T-helper 1 cell treated with Interleukin-12 subunit alpha and Interleukin-12 subunit beta and Interleukin-4 antibody, amounts not matched to agents 30 μg/mL and 1 μg/mL, for 36 hours (primary cell): ENCODE data around the gene PTPRK.

Source experiments
- H3K27ac Mint-ChIP-seq: one replicate; pipeline ENCODE4 v1.8.0; 2021; ENCODE audit warnings: mild to moderate bottlenecking, mixed read lengths
- H3K27me3 Mint-ChIP-seq: one replicate; pipeline ENCODE4 v1.8.0; 2021; ENCODE audit warnings: low read depth, mixed read lengths
- H3K36me3 Mint-ChIP-seq: one replicate; pipeline ENCODE4 v1.8.0; 2021; ENCODE audit warnings: low read depth, mixed read lengths
- H3K4me1 Mint-ChIP-seq: one replicate; pipeline ENCODE4 v1.8.0; 2021; ENCODE audit warnings: low read depth, mixed read lengths
- H3K4me3 Mint-ChIP-seq: one replicate; pipeline ENCODE4 v1.8.0; 2021; ENCODE audit warnings: mild to moderate bottlenecking, moderate library complexity, mixed read lengths
- H3K9me3 Mint-ChIP-seq: one replicate; pipeline ENCODE4 v1.8.0; 2021; ENCODE audit warnings: mixed read lengths

PTPRK gene

GRCh38 chr6:128033156-128033555, 487.2 kb downstream of the PTPRK start:
- no peaks in the 10 kb centered on the region for H3K27me3 Mint-ChIP-seq
- H3K9me3 Mint-ChIP-seq = peaks cover 4% of the 10 kb centered on the region
- peaks cover 9% of the 10 kb centered on the region for H3K4me1 Mint-ChIP-seq
- no peak overlapping the region for H3K27ac Mint-ChIP-seq
- H3K4me3 Mint-ChIP-seq = no peak overlapping the region
- H3K36me3 Mint-ChIP-seq = no peaks in the 10 kb centered on the region

- Mint-ChIP-seq H3K4me3 (no peak overlapping the region), H3K27ac (no peak overlapping the region), H3K27me3 (no peaks in the 10 kb centered on the region), H3K4me1 (peaks cover 9% of the 10 kb centered on the region), H3K36me3 (no peaks in the 10 kb centered on the region), H3K9me3 (peaks cover 4% of the 10 kb centered on the region)
Observed at GRCh38 chr6:128032042-128032441, 488.4 kb downstream of the PTPRK start.

DNA sequence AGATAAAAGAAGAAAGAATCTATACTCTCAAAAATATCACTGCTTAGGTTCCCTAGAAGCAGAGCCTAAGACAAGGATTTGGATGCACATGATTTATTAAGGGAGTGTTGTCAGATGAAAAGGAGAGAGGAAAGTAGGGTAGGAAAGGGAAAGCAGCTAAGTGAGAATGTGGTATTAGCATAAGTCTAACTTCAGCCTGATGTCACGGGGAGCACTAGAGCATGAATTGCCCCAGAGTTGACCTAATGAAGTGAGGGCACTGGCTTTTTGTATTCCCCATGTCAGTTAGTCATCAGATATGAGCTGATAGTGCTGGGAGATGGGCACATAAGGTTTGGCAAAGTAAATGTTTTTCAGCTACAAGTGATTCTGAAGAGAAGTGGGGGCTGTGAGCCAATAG, 490.6 kb downstream of the PTPRK start:
- H3K36me3 Mint-ChIP-seq = no peaks in the 10 kb centered on the region
- H3K4me1 Mint-ChIP-seq = peaks cover 10% of the 10 kb centered on the region
- no peak overlapping the region for H3K27ac Mint-ChIP-seq

DNA sequence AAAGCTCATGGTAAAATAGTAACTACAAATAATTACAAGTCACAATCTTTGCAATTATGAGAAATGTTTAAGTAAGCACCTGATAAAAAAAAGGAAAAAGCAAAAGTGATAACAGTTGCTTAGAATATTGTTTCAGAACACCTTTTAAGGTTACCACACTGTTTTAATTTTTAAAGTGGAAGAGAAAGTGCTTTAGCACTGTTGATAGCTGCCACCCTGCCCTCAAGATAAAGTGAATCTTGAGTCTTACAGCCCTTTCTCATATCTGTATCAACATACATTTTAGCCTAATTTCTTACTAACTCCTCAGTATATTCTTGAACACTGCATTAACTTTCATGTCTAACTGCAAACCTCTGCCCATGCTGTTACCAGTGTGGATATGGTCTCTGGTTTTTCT, 492.2 kb downstream of the PTPRK start:
- Mint-ChIP-seq H3K27me3 (no peaks in the 10 kb centered on the region), H3K36me3 (no peaks in the 10 kb centered on the region), H3K9me3 (peaks cover 4% of the 10 kb centered on the region), H3K4me1 (peaks cover 10% of the 10 kb centered on the region), H3K4me3 (no peak overlapping the region), H3K27ac (no peak overlapping the region)

More for the DNA sequence above, 490.6 kb downstream of the PTPRK start:
- H3K4me3 Mint-ChIP-seq = no peak overlapping the region
- no peaks in the 10 kb centered on the region for H3K27me3 Mint-ChIP-seq
- H3K9me3 Mint-ChIP-seq = peaks cover 4% of the 10 kb centered on the region

GRCh38 chr6:128025478-128025877, 494.9 kb downstream of the PTPRK start:
- Mint-ChIP-seq H3K27me3 (no peaks in the 10 kb centered on the region), H3K4me3 (no peak overlapping the region)

DNA sequence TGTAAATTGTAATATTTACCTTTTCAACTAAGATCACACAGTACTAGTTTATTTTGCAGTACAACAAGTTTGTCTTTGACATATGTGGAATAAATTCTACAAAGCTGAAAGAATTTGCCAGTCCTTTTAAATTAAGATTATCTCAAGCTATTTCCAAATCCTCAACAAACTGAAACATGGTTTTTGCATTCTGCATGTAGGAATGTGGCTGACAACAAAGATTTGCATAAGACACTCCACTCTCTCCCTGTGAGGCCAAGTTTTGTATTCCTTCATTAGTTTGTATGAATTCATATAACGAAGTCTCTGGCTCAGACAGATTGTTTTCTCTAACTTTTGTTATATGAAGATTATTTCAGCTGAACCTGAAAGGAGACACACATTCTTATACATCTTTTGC, 495.4 kb downstream of the PTPRK start:
- no peaks in the 10 kb centered on the region for H3K36me3 Mint-ChIP-seq
- no peaks in the 10 kb centered on the region for H3K27me3 Mint-ChIP-seq
- peaks cover 4% of the 10 kb centered on the region for H3K9me3 Mint-ChIP-seq
- H3K4me3 Mint-ChIP-seq = no peak overlapping the region
- H3K27ac Mint-ChIP-seq = no peak overlapping the region
- peaks cover 3% of the 10 kb centered on the region for H3K4me1 Mint-ChIP-seq

More at GRCh38 chr6:128025478-128025877, 494.9 kb downstream of the PTPRK start:
- H3K36me3 Mint-ChIP-seq = no peaks in the 10 kb centered on the region
- peaks cover 4% of the 10 kb centered on the region for H3K9me3 Mint-ChIP-seq
- H3K27ac Mint-ChIP-seq = no peak overlapping the region
- peaks cover 3% of the 10 kb centered on the region for H3K4me1 Mint-ChIP-seq

GRCh38 chr6:128024046-128024445, 496.4 kb downstream of the PTPRK start:
- Mint-ChIP-seq H3K36me3 (no peaks in the 10 kb centered on the region), H3K4me1 (peaks cover 5% of the 10 kb centered on the region), H3K4me3 (no peak overlapping the region), H3K9me3 (peaks cover 2% of the 10 kb centered on the region), H3K27ac (no peak overlapping the region), H3K27me3 (no peaks in the 10 kb centered on the region)

- no peak overlapping the region for H3K27ac Mint-ChIP-seq
- H3K4me3 Mint-ChIP-seq = no peak overlapping the region
- H3K4me1 Mint-ChIP-seq = peaks cover 2% of the 10 kb centered on the region
- H3K36me3 Mint-ChIP-seq = no peaks in the 10 kb centered on the region
- H3K9me3 Mint-ChIP-seq = no peaks in the 10 kb centered on the region
- H3K27me3 Mint-ChIP-seq = no peaks in the 10 kb centered on the region
Observed at GRCh38 chr6:128018821-128019220, 501.6 kb downstream of the PTPRK start.

DNA sequence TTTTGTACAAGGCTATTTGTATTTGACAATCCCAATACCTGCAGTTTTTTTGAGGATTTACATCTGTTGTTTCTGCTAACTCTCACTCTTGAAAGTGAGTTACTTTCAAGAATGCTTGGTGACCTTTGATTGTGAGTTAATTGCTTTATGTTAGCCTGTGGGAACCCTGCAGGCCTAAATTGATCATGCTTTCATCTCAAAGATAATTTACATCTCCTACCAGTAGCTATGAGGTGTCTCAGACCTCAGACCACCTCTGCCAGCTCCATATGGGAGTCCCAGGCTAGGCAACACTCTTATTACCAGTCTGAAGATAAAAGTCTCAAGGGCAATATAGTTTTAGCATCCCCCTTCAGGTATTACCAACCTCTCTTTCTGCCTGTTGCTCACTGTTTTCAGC, 503.1 kb downstream of the PTPRK start:
- H3K4me3 Mint-ChIP-seq = no peak overlapping the region
- H3K9me3 Mint-ChIP-seq = no peaks in the 10 kb centered on the region
- H3K36me3 Mint-ChIP-seq = no peaks in the 10 kb centered on the region
- H3K27me3 Mint-ChIP-seq = no peaks in the 10 kb centered on the region
- H3K4me1 Mint-ChIP-seq = peaks cover 2% of the 10 kb centered on the region
- H3K27ac Mint-ChIP-seq = no peak overlapping the region

DNA sequence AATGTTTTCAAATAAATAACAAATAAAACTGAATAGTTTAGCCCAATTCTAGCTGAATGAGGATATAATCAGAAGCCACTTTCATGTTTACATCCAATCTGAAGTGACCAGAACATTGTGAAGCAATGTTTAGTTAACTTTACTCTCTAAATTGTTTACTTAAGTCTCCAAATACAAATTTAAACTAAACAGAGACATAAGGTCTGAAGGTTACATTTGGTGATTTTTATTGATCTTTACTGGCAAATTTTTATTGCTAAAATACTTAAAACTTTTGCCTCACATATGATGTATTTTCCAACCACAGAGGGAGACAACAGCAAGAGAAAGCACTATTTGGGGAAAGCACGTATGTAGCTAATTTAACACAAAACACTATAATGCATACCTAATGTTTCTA, 512.7 kb downstream of the PTPRK start:
- no peak overlapping the region for H3K27ac Mint-ChIP-seq
- H3K36me3 Mint-ChIP-seq = no peaks in the 10 kb centered on the region
- H3K4me1 Mint-ChIP-seq = no peaks in the 10 kb centered on the region
- no peaks in the 10 kb centered on the region for H3K9me3 Mint-ChIP-seq
- H3K27me3 Mint-ChIP-seq = peaks cover 11% of the 10 kb centered on the region
- no peak overlapping the region for H3K4me3 Mint-ChIP-seq

DNA sequence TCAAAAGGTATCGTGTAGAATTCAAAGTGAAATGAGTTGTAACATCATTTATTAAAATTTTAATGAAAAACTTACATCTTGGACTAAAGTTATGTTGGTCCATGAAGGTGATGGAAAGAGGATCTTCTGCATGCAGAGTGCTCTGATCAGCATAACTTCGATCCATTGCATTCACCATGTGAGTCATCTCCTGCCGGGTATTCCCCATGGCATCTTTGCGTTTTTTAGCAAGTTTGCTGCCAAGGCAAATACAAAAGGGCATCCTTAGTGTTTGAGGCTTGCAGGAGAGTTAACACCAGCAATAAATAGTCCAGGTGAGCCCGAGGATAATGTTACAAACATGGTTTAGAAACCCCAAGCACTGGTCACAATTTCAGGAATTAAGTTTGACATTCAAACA, 515.4 kb downstream of the PTPRK start:
- H3K27me3 Mint-ChIP-seq = peaks cover 3% of the 10 kb centered on the region
- peaks cover 4% of the 10 kb centered on the region for H3K4me1 Mint-ChIP-seq
- peaks cover 2% of the 10 kb centered on the region for H3K36me3 Mint-ChIP-seq
- no peak overlapping the region for H3K27ac Mint-ChIP-seq
- H3K4me3 Mint-ChIP-seq = no peak overlapping the region
- H3K9me3 Mint-ChIP-seq = no peaks in the 10 kb centered on the region

- Mint-ChIP-seq H3K4me3 (no peak overlapping the region), H3K9me3 (no peaks in the 10 kb centered on the region), H3K36me3 (peaks cover 4% of the 10 kb centered on the region), H3K27me3 (no peaks in the 10 kb centered on the region), H3K4me1 (peaks cover 10% of the 10 kb centered on the region), H3K27ac (no peak overlapping the region)
Observed at GRCh38 chr6:128000363-128000762, 520.0 kb downstream of the PTPRK start.

- H3K9me3 Mint-ChIP-seq = no peaks in the 10 kb centered on the region
- H3K4me1 Mint-ChIP-seq = peaks cover 10% of the 10 kb centered on the region
- H3K36me3 Mint-ChIP-seq = peaks cover 4% of the 10 kb centered on the region
- no peaks in the 10 kb centered on the region for H3K27me3 Mint-ChIP-seq
- H3K27ac Mint-ChIP-seq = no peak overlapping the region
- no peak overlapping the region for H3K4me3 Mint-ChIP-seq
Observed at GRCh38 chr6:127998985-127999384, 521.4 kb downstream of the PTPRK start.

DNA sequence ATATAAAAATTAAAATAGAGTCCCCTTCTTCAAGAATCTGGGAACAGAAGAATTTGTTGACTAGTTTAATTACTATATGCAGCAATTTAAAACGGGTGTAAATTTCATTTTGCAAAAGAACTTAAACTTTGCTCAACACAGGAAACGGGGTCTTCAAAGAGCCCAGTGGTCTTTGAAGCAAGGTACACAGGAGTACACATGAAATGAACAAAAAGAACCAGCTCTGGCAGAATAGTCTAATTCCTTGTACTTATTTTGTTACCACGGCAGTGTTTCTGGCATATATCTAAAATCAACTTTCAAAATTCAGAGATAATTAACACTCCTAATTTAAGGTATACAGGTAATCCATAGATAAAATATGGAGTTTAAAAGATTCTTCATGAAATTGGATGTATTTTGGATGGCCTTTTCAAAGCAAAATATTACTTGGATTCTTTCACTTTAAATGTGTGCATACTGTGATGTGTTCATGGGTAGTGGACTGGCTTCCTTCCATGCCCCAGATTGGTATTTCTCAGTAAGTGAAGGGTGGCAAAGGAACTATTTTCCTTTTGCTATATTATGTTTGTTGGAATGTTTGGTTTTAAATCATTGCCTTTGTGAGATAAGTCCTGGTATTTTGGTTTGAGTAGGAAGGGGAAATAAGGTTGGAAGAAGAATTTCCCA, 522.8 kb downstream of the PTPRK start:
- Mint-ChIP-seq H3K27me3 (no peaks in the 10 kb centered on the region), H3K9me3 (no peaks in the 10 kb centered on the region), H3K36me3 (peaks cover 4% of the 10 kb centered on the region), H3K27ac (no peak overlapping the region), H3K4me3 (no peak overlapping the region), H3K4me1 (peaks cover 10% of the 10 kb centered on the region)

- Mint-ChIP-seq H3K36me3 (peaks cover 4% of the 10 kb centered on the region), H3K27me3 (no peaks in the 10 kb centered on the region), H3K27ac (no peak overlapping the region), H3K9me3 (no peaks in the 10 kb centered on the region), H3K4me3 (no peak overlapping the region), H3K4me1 (peaks cover 14% of the 10 kb centered on the region)
Observed at GRCh38 chr6:127996925-127997324, 523.5 kb downstream of the PTPRK start.

GRCh38 chr6:127992144-127992543, 528.3 kb downstream of the PTPRK start:
- Mint-ChIP-seq H3K36me3 (peaks cover 4% of the 10 kb centered on the region), H3K27me3 (no peaks in the 10 kb centered on the region), H3K27ac (no peak overlapping the region), H3K4me3 (no peak overlapping the region), H3K9me3 (peaks cover 3% of the 10 kb centered on the region), H3K4me1 (peaks cover 10% of the 10 kb centered on the region)
